ENCODE results near the gene USPL1. TPM values are rescaled to one million over a fixed set of nuclear protein-coding genes. Genes with fewer than 3 reads are reported as not detected.

The USPL1 gene
- total RNA-seq, 1 donor: 11.6 TPM

- no peaks in the 10 kb centered on the region for H3K9me3 ChIP-seq (ENCODE audit: low read depth, low read length)
- no peaks in the 10 kb centered on the region for H3K36me3 ChIP-seq (ENCODE audit: insufficient read depth, low read length)
- H3K4me3 ChIP-seq (ENCODE audit: insufficient read depth, low read length): peak overlapping the region; percentile 26
- peaks cover 12% of the 10 kb centered on the region for H3K79me2 ChIP-seq (ENCODE audit: insufficient read depth, low read length)
- no peaks in the 10 kb centered on the region for H3K27me3 ChIP-seq (ENCODE audit: insufficient read depth, low read length)
- TF ChIP-seq, protein P1, sequence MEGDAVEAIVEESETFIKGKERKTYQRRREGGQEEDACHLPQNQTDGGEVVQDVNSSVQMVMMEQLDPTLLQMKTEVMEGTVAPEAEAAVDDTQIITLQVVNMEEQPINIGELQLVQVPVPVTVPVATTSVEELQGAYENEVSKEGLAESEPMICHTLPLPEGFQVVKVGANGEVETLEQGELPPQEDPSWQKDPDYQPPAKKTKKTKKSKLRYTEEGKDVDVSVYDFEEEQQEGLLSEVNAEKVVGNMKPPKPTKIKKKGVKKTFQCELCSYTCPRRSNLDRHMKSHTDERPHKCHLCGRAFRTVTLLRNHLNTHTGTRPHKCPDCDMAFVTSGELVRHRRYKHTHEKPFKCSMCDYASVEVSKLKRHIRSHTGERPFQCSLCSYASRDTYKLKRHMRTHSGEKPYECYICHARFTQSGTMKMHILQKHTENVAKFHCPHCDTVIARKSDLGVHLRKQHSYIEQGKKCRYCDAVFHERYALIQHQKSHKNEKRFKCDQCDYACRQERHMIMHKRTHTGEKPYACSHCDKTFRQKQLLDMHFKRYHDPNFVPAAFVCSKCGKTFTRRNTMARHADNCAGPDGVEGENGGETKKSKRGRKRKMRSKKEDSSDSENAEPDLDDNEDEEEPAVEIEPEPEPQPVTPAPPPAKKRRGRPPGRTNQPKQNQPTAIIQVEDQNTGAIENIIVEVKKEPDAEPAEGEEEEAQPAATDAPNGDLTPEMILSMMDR (IDR thresholded peaks at IDR 0.05; ENCODE audit: extremely low read depth, low read depth, low read length): no peak
- peak overlapping the region; percentile 60 for H2AFZ ChIP-seq (ENCODE audit: low read length)
- H3K4me1 ChIP-seq (ENCODE audit: insufficient read depth, low read length): peaks cover 5% of the 10 kb centered on the region
- no peaks in the 10 kb centered on the region for H4K20me1 ChIP-seq (ENCODE audit: insufficient read depth, low read length)
- H3K4me2 ChIP-seq (ENCODE audit: insufficient read depth, low read length): peak overlapping the region; percentile 46
- DNase-seq (ENCODE audit: insufficient read length, low spot score, missing footprints): peak; percentile 83
- no peak overlapping the region for H3K27ac ChIP-seq (ENCODE audit: low read depth, low read length)
Measured at GRCh38 chr13:30608364-30608763, 9.4 kb upstream of the USPL1 start.

DNA sequence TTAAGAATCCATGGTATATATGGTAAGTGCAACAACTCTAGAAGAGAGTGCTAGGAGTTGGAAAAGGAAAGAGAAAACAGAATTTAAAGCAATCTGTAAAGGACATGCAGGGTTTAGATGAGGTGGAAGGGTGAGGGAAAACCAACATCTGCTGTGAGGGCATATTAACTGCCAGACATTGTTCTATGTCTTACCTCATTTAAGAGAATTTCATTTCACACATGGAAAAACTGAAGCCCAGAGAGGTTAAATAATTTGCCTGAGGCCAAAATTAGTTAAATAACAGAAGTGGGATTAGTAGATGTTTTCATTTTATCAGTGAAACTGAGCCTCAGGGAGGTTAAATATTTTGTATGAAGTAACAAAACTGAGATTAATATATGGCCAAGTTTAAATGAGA is 7.4 kb upstream of the USPL1 start:
- TF ChIP-seq, protein P1 (IDR thresholded peaks at IDR 0.05; ENCODE audit: extremely low read depth, low read depth, low read length): no peak
- H2AFZ ChIP-seq (ENCODE audit: low read length): no peak overlapping the region
- H3K36me3 ChIP-seq (ENCODE audit: insufficient read depth, low read length): no peaks in the 10 kb centered on the region
- H3K4me1 ChIP-seq (ENCODE audit: insufficient read depth, low read length): peaks cover 8% of the 10 kb centered on the region
- H3K4me2 ChIP-seq (ENCODE audit: insufficient read depth, low read length): no peak overlapping the region
- no peaks in the 10 kb centered on the region for H3K27me3 ChIP-seq (ENCODE audit: insufficient read depth, low read length)
- no peaks in the 10 kb centered on the region for H3K9me3 ChIP-seq (ENCODE audit: low read depth, low read length)
- peaks cover 30% of the 10 kb centered on the region for H3K79me2 ChIP-seq (ENCODE audit: insufficient read depth, low read length)
- H4K20me1 ChIP-seq (ENCODE audit: insufficient read depth, low read length): no peaks in the 10 kb centered on the region
- no peak overlapping the region for H3K4me3 ChIP-seq (ENCODE audit: insufficient read depth, low read length)
- no peak for DNase-seq (ENCODE audit: insufficient read length, low spot score, missing footprints)
- no peak overlapping the region for H3K27ac ChIP-seq (ENCODE audit: low read depth, low read length)

- Histone ChIP-seq H3K4me3 (ENCODE audit: insufficient read depth, low read length) (peak overlapping the region; percentile 97), H3K79me2 (ENCODE audit: insufficient read depth, low read length) (peaks cover 65% of the 10 kb centered on the region), H2AFZ (ENCODE audit: low read length) (peak overlapping the region; percentile 76), H3K36me3 (ENCODE audit: insufficient read depth, low read length) (no peaks in the 10 kb centered on the region), H3K4me1 (ENCODE audit: insufficient read depth, low read length) (peaks cover 22% of the 10 kb centered on the region), H3K4me2 (ENCODE audit: insufficient read depth, low read length) (peak overlapping the region; percentile 97), H4K20me1 (ENCODE audit: insufficient read depth, low read length) (peaks cover 8% of the 10 kb centered on the region), H3K27ac (ENCODE audit: low read depth, low read length) (peak overlapping the region; percentile 100), H3K9me3 (ENCODE audit: low read depth, low read length) (no peaks in the 10 kb centered on the region), H3K27me3 (ENCODE audit: insufficient read depth, low read length) (no peaks in the 10 kb centered on the region)
- TF ChIP-seq, protein P1 (IDR thresholded peaks at IDR 0.05; ENCODE audit: extremely low read depth, low read depth, low read length): no peak
- peak; percentile 13 for DNase-seq (ENCODE audit: insufficient read length, low spot score, missing footprints)
Measured at GRCh38 chr13:30615481-30615865, 2.2 kb upstream of the USPL1 start.

DNA sequence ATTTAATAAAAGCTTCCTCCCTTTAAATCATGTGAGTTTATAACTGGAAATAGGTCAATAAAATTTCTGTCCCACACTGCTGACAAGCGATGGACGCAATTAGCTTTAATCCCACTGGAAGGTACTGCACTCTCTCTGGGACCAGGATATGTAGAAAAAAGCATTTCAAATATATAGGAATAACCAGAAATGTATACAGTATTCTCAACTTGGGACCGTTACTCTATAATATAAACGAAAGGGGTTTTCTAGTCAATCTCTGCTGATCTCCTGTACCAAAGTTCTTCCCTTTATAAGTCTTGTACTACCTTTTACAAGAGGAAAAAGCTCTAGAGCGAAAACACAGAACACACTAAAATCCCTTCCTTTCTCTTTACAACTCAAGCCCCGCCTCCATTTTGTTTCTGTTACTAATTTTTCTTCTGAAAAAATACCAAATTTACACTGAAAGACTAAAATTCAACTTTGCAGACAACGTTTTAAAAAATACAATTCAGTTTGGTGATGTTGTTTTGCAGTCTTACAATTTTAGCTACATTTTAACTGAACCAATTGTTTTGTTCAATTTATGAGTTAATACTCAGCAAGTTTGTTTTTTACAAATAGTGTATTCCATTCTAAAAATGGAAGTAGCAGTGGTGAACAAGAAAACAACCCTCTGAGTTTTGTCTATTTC is 1.7 kb upstream of the USPL1 start:
- DNase-seq (ENCODE audit: insufficient read length, low spot score, missing footprints): no peak
- Histone ChIP-seq H3K36me3 (ENCODE audit: insufficient read depth, low read length) (no peaks in the 10 kb centered on the region), H3K4me2 (ENCODE audit: insufficient read depth, low read length) (peak overlapping the region; percentile 97), H4K20me1 (ENCODE audit: insufficient read depth, low read length) (peaks cover 8% of the 10 kb centered on the region), H3K27ac (ENCODE audit: low read depth, low read length) (peak overlapping the region; percentile 100), H3K79me2 (ENCODE audit: insufficient read depth, low read length) (peaks cover 70% of the 10 kb centered on the region), H3K9me3 (ENCODE audit: low read depth, low read length) (no peaks in the 10 kb centered on the region), H3K4me1 (ENCODE audit: insufficient read depth, low read length) (peaks cover 24% of the 10 kb centered on the region), H3K4me3 (ENCODE audit: insufficient read depth, low read length) (peak overlapping the region; percentile 97), H3K27me3 (ENCODE audit: insufficient read depth, low read length) (no peaks in the 10 kb centered on the region), H2AFZ (ENCODE audit: low read length) (peak overlapping the region; percentile 76)
- TF ChIP-seq, protein P1 (IDR thresholded peaks at IDR 0.05; ENCODE audit: extremely low read depth, low read depth, low read length): no peak

Measured in osteoblast (primary cell).